SK-N-SH treated with all-trans-retinoic acid at 6 μM for 48 hours (cell line): ENCODE measurements around the gene SLC6A3.

Source experiments
- ATAC-seq: fragments of 200-7000 bp; cut with Tn5 transposase; 3 replicates; pipeline ENCODE4 v1.9.1; 2020; ENCODE audit warnings: mild to moderate bottlenecking, moderate library complexity
- ARNTL ChIP-seq: fragments of 450-650 bp; formaldehyde crosslinking; IDR thresholded peaks from 2 replicates; pipeline ENCODE4 v1.5.0; 2020; ENCODE audit warnings: low read depth, mild to moderate bottlenecking, moderate library complexity, borderline replicate concordance
- BACH2 ChIP-seq: fragments of 250-450 bp; sonication (Bioruptor Pico); IDR thresholded peaks from 2 replicates; pipeline ENCODE4 v1.9.0; 2021; ENCODE audit warnings: mild to moderate bottlenecking, borderline replicate concordance
- CSDC2 ChIP-seq: fragments of 250-450 bp; sonication (Bioruptor Pico); IDR thresholded peaks from 2 replicates; pipeline ENCODE4 v1.5.0; 2020; ENCODE audit warnings: mild to moderate bottlenecking, moderate library complexity
- ESRRG ChIP-seq: fragments of 250-450 bp; sonication (Bioruptor Pico); IDR thresholded peaks from 2 replicates; pipeline ENCODE4 v1.6.1; 2021; ENCODE audit warnings: mild to moderate bottlenecking
- GLIS3 ChIP-seq: fragments of 250-450 bp; sonication (Bioruptor Pico); IDR thresholded peaks from 2 replicates; pipeline ENCODE4 v1.5.0; 2020; ENCODE audit warnings: mild to moderate bottlenecking, moderate library complexity
- ISL1 ChIP-seq: fragments of 250-450 bp; sonication (Bioruptor Pico); IDR thresholded peaks from 2 replicates; pipeline ENCODE4 v2.1.2; 2022; ENCODE audit warnings: mild to moderate bottlenecking, moderate library complexity
- OSR1 ChIP-seq: fragments of 250-450 bp; sonication (Bioruptor Pico); IDR thresholded peaks from 2 replicates; pipeline ENCODE4 v1.8.0; 2022; ENCODE audit warnings: moderate library complexity, mild to moderate bottlenecking, inconsistent platforms
- PPARA ChIP-seq: fragments of 250-450 bp; sonication (Bioruptor Pico); IDR thresholded peaks from 2 replicates; pipeline ENCODE4 v1.5.0; 2020; ENCODE audit warnings: mild to moderate bottlenecking, borderline replicate concordance
- RARB ChIP-seq: fragments of 250-450 bp; sonication (Bioruptor Pico); IDR thresholded peaks from 2 replicates; pipeline ENCODE4 v1.8.0; 2021; ENCODE audit warnings: mild to moderate bottlenecking, moderate library complexity
- SNAI2 ChIP-seq: fragments of 250-450 bp; sonication (Bioruptor Pico); IDR thresholded peaks from 2 replicates; pipeline ENCODE4 v1.5.0; 2020; ENCODE audit warnings: mild to moderate bottlenecking, moderate library complexity
- TCF4 ChIP-seq: fragments of 250-450 bp; sonication (Bioruptor Pico); IDR thresholded peaks from 2 replicates; pipeline ENCODE4 v1.8.0; 2021; ENCODE audit warnings: mild to moderate bottlenecking, moderate library complexity, borderline replicate concordance
- ZC3H10 ChIP-seq: fragments of 250-450 bp; sonication (Bioruptor Pico); IDR thresholded peaks from 2 replicates; pipeline ENCODE4 v1.5.1; 2021; ENCODE audit warnings: mild to moderate bottlenecking, moderate library complexity
- ZFP3 ChIP-seq: fragments of 250-450 bp; sonication (Bioruptor Pico); IDR thresholded peaks from 2 replicates; pipeline ENCODE4 v1.5.0; 2020; ENCODE audit warnings: mild to moderate bottlenecking, moderate library complexity
- ZFP30 ChIP-seq: fragments of 450-650 bp; formaldehyde crosslinking; IDR thresholded peaks from 2 replicates; pipeline ENCODE4 v1.5.0; 2022; ENCODE audit warnings: mild to moderate bottlenecking, moderate library complexity
- ZNF565 ChIP-seq: fragments of 450-650 bp; formaldehyde crosslinking; conservative IDR thresholded peaks from 2 replicates; pipeline ENCODE4 v1.5.0; 2020; ENCODE audit warnings: low read depth, mild to moderate bottlenecking, moderate library complexity
- ZNF70 ChIP-seq: fragments of 450-650 bp; formaldehyde crosslinking; IDR thresholded peaks from 2 replicates; pipeline ENCODE4 v1.5.0; 2020; ENCODE audit warnings: mild to moderate bottlenecking, moderate library complexity
- ZNF8 ChIP-seq: fragments of 450-650 bp; formaldehyde crosslinking; IDR thresholded peaks from 2 replicates; pipeline ENCODE4 v1.5.0; 2020; ENCODE audit warnings: mild to moderate bottlenecking, moderate library complexity
- TF ChIP-seq, protein P1 (sequence below): fragments of 250-450 bp; sonication (Bioruptor Pico); IDR thresholded peaks from 2 replicates; pipeline ENCODE4 v1.5.1; 2020; ENCODE audit warnings: low read depth, mild to moderate bottlenecking, moderate library complexity
- TF ChIP-seq, protein P2 (sequence below): fragments of 250-450 bp; sonication (Bioruptor Pico); IDR thresholded peaks from 2 replicates; pipeline ENCODE4 v1.5.0; 2020; ENCODE audit warnings: mild to moderate bottlenecking, moderate library complexity
- TF ChIP-seq, protein P3 (sequence below): fragments of 250-450 bp; sonication (Bioruptor Pico); IDR thresholded peaks from 2 replicates; pipeline ENCODE4 v1.8.0; 2021; ENCODE audit warnings: low read depth, mild to moderate bottlenecking, moderate library complexity, borderline replicate concordance
- TF ChIP-seq, protein P4 (sequence below): fragments of 250-450 bp; sonication (Bioruptor Pico); IDR thresholded peaks from 2 replicates; pipeline ENCODE4 v1.8.0; 2020; ENCODE audit warnings: mild to moderate bottlenecking, moderate library complexity, borderline replicate concordance
- TF ChIP-seq, protein P5 (sequence below): fragments of 250-450 bp; sonication (Bioruptor Pico); IDR thresholded peaks from 2 replicates; pipeline ENCODE4 v1.5.1; 2021; ENCODE audit warnings: mild to moderate bottlenecking, moderate library complexity

The SLC6A3 gene

DNA sequence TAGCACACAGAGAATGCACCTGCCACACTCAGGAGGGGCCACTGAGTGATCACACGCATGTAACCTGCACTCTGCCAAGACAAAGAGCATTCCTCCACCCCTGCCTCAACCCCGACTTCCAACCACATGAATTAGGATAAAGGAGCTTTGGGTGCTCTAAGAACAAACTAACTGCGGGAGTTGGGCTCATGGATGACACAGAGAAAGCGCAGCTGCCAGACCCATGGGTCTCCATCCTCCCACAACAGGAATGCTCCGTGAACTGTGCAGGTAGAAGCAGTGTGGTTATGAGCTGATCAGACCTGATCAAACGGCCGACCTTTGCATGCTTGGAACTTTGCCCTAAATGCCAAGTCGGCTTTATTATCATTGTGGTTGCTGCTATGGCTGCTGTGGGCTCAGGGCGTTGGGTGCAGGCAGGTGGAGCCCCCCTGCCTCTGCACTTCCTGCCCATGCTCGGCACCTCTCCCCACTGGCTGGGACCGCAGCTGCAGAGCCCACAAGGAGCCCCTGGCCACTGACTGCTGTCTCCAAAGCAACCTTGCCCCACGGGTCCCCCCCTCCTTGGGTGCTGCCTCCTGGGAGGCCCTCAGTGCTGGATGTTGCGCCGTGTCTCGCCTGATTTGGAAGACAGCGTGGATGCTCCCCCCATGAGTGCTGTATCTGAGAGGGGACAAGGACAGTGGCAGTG, 2.6 kb upstream of the SLC6A3 start:
- no peak for ATAC-seq
- TF ChIP-seq ARNTL (CRISPR knock-in tag): no peak
- TF ChIP-seq SNAI2 (CRISPR knock-in tag): no peak
- TF ChIP-seq PPARA (CRISPR knock-in tag): no peak
- TF ChIP-seq CSDC2 (CRISPR knock-in tag): no peak
- no peak for TF ChIP-seq ZNF565 (CRISPR knock-in tag)

DNA sequence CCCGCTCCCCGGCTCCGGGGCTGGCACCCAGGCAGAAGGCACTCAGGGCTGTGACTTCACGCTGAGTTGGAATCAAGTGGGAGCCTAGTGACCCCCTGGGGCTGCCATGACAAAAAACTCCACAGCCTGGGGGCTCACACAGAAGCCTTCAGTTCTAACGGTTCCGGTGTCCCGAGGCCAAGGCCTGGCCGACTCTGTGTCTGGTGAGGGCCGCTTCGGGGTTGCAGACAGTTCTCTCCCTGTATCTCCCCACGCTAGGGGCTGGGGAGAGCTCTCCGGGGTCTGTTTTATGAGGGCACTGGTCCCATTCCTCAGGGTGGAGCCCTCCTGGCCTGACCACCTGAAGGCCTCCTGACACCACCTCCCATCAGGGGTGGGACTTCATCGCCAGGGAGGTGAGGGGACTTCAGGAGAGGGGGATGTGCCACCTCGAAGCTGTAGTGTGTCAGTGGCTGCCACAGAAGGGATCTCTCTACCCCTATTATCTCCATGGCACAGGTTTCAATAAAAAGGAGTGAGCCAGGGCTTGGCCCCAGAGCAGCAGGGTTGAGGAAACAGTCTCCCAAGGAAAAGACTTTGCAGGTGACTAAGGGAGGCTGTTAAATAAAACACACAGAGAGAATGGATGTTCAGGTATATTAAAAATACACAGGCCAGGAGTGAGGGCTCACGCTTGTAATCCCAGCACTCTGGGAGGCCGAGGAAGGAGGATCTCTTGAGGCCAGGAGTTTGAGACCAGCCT, 1.5 kb upstream of the SLC6A3 start:
- TF ChIP-seq PPARA (CRISPR knock-in tag) (no peak), ZNF8 (CRISPR knock-in tag) (no peak), GLIS3 (CRISPR knock-in tag) (no peak), ZC3H10 (CRISPR knock-in tag) (no peak), ARNTL (CRISPR knock-in tag) (no peak), ZFP3 (CRISPR knock-in tag) (no peak), ISL1 (CRISPR knock-in tag) (no peak), ESRRG (CRISPR knock-in tag) (no peak), RARB (CRISPR knock-in tag) (no peak), CSDC2 (CRISPR knock-in tag) (no peak), TCF4 (CRISPR knock-in tag) (no peak), ZFP30 (CRISPR knock-in tag) (no peak), ZNF70 (CRISPR knock-in tag) (no peak), BACH2 (CRISPR knock-in tag) (no peak), OSR1 (CRISPR knock-in tag) (no peak)
- TF ChIP-seq, protein P1, sequence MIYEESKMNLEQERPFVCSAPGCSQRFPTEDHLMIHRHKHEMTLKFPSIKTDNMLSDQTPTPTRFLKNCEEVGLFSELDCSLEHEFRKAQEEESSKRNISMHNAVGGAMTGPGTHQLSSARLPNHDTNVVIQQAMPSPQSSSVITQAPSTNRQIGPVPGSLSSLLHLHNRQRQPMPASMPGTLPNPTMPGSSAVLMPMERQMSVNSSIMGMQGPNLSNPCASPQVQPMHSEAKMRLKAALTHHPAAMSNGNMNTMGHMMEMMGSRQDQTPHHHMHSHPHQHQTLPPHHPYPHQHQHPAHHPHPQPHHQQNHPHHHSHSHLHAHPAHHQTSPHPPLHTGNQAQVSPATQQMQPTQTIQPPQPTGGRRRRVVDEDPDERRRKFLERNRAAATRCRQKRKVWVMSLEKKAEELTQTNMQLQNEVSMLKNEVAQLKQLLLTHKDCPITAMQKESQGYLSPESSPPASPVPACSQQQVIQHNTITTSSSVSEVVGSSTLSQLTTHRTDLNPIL (CRISPR knock-in tag): no peak
- TF ChIP-seq, protein P2, sequence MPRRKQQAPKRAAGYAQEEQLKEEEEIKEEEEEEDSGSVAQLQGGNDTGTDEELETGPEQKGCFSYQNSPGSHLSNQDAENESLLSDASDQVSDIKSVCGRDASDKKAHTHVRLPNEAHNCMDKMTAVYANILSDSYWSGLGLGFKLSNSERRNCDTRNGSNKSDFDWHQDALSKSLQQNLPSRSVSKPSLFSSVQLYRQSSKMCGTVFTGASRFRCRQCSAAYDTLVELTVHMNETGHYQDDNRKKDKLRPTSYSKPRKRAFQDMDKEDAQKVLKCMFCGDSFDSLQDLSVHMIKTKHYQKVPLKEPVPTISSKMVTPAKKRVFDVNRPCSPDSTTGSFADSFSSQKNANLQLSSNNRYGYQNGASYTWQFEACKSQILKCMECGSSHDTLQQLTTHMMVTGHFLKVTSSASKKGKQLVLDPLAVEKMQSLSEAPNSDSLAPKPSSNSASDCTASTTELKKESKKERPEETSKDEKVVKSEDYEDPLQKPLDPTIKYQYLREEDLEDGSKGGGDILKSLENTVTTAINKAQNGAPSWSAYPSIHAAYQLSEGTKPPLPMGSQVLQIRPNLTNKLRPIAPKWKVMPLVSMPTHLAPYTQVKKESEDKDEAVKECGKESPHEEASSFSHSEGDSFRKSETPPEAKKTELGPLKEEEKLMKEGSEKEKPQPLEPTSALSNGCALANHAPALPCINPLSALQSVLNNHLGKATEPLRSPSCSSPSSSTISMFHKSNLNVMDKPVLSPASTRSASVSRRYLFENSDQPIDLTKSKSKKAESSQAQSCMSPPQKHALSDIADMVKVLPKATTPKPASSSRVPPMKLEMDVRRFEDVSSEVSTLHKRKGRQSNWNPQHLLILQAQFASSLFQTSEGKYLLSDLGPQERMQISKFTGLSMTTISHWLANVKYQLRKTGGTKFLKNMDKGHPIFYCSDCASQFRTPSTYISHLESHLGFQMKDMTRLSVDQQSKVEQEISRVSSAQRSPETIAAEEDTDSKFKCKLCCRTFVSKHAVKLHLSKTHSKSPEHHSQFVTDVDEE (CRISPR knock-in tag): no peak
- TF ChIP-seq, protein P3, sequence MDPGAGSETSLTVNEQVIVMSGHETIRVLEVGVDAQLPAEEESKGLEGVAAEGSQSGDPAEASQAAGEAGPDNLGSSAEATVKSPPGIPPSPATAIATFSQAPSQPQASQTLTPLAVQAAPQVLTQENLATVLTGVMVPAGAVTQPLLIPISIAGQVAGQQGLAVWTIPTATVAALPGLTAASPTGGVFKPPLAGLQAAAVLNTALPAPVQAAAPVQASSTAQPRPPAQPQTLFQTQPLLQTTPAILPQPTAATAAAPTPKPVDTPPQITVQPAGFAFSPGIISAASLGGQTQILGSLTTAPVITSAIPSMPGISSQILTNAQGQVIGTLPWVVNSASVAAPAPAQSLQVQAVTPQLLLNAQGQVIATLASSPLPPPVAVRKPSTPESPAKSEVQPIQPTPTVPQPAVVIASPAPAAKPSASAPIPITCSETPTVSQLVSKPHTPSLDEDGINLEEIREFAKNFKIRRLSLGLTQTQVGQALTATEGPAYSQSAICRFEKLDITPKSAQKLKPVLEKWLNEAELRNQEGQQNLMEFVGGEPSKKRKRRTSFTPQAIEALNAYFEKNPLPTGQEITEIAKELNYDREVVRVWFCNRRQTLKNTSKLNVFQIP (CRISPR knock-in tag): no peak
- TF ChIP-seq, protein P4, sequence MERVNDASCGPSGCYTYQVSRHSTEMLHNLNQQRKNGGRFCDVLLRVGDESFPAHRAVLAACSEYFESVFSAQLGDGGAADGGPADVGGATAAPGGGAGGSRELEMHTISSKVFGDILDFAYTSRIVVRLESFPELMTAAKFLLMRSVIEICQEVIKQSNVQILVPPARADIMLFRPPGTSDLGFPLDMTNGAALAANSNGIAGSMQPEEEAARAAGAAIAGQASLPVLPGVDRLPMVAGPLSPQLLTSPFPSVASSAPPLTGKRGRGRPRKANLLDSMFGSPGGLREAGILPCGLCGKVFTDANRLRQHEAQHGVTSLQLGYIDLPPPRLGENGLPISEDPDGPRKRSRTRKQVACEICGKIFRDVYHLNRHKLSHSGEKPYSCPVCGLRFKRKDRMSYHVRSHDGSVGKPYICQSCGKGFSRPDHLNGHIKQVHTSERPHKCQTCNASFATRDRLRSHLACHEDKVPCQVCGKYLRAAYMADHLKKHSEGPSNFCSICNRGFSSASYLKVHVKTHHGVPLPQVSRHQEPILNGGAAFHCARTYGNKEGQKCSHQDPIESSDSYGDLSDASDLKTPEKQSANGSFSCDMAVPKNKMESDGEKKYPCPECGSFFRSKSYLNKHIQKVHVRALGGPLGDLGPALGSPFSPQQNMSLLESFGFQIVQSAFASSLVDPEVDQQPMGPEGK (CRISPR knock-in tag): no peak
- TF ChIP-seq, protein P5, sequence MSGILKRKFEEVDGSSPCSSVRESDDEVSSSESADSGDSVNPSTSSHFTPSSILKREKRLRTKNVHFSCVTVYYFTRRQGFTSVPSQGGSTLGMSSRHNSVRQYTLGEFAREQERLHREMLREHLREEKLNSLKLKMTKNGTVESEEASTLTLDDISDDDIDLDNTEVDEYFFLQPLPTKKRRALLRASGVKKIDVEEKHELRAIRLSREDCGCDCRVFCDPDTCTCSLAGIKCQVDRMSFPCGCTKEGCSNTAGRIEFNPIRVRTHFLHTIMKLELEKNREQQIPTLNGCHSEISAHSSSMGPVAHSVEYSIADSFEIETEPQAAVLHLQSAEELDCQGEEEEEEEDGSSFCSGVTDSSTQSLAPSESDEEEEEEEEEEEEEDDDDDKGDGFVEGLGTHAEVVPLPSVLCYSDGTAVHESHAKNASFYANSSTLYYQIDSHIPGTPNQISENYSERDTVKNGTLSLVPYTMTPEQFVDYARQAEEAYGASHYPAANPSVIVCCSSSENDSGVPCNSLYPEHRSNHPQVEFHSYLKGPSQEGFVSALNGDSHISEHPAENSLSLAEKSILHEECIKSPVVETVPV (CRISPR knock-in tag): no peak
- no peak for ATAC-seq
